GM18517 (cell line): ENCODE measurements around the gene SMTNL2.
"Not testable (repeated sequence)": the region's sequence is repeated elsewhere in the genome, so short reads cannot be mapped to it uniquely, and the experiment has no call there.

Source experiments
- ATAC-seq: cut with Tn5 transposase; IDR thresholded peaks from one replicate; pipeline ENCODE4 v1.9.1; 2021; ENCODE audit warnings: mild to moderate bottlenecking, moderate library complexity; ENCODE audit not compliant: unreplicated experiment

Gene SMTNL2

GRCh38 chr17:4584917-4585637 is 748 bp downstream of the SMTNL2 start:
- ATAC-seq: no peak

DNA sequence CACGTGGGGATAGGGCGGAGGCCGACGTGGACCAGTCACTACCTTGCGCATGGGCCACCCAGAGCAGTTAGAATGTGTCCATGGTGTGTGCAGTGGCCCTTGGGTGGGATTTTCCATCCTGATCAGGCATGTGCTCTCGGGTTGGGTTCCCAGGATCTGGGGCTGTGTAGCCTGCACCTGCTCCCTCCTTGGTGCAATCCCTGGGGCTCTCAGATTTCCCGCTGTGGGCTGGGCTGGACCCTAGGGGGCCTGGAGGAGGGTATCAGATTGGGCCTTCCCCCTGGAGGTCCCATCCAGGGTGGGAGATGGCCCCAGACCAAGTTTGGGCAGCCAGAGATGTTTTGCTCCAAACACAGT is 1.3 kb downstream of the SMTNL2 start:
- no peak for ATAC-seq

GRCh38 chr17:4586043-4586442 is 1.7 kb downstream of the SMTNL2 start:
- no peak for ATAC-seq

DNA sequence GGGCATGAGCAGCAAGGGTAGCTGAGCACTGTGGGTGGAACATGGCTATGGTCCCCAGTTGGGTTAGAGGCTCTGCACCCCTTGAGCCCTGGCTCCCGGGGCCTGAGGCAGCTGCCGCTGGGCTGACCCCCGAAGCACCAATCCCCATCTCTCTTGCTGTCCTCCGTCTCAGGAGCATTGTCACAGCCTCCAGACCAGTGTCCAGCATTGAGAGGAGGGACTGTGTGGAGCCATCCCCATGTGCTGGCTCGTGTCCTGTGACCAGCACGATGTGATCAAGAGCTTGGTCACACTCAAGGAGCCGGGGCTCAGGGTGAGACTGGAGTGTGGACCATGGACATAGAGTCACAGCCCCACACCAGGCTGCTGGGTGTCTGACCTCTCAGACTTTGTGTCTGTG is 2.9 kb downstream of the SMTNL2 start:
- ATAC-seq: no peak

DNA sequence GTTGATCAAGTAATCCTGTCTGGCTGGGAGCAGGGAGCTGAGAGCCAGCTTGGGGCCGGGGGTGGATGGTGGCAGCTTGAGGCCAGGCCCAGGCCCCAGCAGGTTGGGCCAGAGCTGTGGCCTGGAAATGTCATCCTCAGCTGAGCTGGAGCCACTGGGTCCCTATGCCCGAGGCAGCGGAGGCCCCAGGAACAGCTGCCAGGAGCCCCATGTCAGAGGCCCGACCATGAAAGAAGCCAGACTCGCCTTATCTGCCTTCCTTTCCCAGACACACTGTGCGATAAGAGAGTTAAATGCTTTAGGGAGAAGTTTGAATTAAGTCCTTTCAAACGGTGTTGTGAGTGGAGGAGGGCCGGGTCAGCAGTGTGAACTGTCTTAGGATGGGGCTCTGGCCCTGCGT is 3.5 kb downstream of the SMTNL2 start:
- no peak for ATAC-seq

DNA sequence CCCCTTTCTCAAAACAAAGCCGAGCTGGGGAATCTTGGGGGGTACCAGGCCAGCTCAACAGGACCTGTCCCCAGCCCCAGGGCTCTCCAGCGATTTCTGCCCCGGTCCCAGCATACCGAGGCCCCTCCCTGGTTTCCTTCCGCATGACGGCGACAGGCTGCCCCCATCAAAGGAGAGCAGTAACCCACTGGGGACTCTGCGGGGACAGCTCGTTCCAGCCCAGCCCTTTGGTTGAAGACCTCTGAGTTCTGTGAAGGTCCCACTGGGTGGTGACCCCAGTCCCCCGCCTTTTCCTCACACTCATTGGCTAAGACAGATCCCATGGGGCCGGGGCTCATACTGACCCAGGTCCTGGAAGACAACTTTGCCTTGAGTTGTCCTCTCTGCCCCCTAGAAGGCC is 4.1 kb downstream of the SMTNL2 start:
- no peak for ATAC-seq

DNA sequence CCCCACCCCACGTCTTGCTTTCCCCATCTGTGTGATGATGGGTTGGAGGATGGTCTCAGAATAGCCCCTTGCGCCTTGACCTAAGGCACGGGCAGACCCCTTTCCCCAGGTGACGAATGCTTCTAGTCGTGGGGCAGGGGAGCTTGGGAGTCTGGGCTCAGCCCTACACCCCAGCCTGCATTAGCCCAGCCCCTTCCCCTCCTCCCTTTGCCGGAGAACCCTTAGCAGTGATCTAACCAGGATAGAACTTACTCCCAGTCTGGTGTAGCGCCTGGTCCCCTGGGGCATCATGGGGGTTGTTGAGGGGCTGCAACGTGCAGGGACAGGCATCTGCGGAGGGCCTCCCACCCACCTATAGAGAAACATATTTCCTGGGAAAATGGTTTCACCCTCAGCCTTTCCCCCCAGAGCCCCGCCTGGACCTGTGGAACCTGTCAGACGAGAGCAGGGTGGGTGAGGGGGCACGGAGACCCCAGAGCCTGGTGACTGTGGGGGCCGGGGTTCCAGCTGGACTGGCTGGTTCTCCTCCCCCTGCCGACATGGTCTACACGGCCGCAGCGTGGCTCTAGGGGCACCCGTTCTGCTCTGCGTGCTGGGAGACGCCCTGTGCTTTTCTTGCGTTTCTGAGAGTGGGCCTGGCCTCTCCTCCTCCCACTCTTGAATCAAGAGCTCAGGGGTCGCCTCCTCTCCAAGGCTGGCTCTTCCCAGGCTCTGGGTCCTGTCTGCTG is 4.7 kb downstream of the SMTNL2 start:
- no peak for ATAC-seq

- not testable (repeated sequence) for ATAC-seq
These were observed 5.7 kb downstream of the SMTNL2 start for GRCh38 chr17:4590042-4590441.

DNA sequence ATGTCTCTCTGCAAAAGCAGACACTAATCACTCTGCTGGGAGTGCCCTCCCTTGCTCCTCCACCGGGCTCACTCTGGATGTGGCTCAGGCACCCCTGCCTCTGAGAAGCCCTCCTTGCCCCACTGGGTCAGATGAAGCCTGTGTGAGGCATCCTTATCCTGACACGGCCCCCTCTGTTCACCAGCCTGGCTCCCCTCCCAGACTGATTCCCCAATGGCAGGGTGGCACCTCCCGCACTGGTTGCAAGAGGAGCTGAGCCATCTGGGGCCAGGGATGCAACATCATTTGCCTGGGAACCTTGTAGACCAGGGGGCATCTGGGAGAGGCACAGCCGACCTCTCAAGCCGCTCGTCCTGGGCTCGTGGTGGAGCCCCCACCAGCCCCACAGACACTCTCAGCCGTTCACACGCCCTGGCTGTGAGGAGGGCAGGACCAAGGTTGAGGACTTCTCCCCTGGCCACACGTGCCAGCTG is 6.7 kb downstream of the SMTNL2 start:
- no peak for ATAC-seq

DNA sequence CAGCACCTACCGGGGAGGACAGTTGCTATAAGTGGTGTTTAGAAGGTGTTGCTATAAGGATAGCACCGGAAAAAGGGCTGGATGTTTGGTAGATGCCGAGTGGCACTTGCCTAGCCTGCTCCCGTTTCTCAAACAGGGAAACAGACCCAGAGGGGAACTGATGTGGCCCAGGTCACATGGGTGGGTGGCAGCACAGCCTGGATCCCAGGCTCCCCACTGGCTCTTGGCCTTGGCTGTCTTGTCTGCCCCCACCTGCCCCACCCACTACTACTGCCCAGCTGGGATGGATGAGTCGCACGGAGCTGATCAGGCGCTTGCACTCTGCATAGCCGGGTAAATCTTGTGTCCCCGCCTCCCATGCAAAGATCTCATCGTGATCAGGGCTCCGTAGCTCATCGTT is 7.2 kb downstream of the SMTNL2 start:
- ATAC-seq: no peak

DNA sequence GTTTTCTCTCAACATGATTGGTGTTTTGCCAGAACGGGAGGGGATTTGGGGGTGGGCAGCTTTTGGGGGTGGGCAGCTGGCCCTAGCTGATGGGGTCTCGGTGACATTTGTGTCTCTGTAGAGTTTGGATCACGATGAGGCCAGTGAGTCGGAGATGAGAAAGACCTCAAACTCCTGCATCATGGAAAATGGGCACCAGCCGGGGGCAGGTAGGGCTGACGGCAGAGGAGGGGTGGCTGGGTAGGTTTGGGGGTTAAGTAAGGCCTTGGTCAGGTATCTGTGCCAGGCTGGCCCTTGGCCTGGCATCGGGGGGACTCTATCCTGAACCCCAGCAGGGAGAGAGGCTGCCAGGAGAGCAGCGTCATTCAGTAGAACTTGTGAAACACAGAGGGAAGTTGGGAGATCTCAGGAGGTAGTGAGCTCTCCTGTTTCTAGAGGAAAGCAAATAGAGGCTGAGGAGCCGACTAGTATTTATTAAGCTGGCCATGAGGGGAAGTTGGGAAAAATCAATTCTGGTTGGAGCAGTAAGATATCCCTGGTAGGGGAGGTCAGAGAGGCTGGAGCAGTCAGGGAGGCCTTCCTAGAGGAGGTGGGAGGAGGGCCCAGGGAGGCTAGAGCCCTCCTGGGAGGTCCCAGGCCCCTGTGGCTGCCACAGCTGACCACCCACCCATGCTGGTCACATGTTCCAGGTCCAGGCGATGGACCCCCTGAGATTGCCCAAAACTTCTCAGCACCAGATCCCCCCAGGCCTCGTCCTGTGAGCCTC is 8.1 kb downstream of the SMTNL2 start:
- no peak for ATAC-seq

DNA sequence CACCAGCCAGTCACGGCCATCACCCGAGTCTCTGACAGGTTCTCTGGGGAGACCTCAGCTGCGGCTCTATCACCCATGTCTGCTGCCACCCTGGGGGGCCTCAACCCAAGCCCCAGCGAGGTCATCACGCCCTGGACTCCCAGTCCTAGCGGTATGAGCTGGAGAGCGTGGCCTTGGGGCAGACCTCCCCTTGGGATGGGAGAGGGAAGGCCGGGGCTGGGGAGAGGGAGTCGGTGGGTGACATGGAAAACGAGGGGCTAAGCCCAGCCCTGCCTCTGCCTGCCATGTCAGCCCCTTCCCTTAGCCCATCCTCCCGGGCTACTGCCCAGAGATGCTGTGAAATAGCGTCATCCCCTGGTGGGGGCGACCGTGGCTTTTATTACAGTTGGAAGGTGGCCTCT is 8.7 kb downstream of the SMTNL2 start:
- ATAC-seq: no peak

DNA sequence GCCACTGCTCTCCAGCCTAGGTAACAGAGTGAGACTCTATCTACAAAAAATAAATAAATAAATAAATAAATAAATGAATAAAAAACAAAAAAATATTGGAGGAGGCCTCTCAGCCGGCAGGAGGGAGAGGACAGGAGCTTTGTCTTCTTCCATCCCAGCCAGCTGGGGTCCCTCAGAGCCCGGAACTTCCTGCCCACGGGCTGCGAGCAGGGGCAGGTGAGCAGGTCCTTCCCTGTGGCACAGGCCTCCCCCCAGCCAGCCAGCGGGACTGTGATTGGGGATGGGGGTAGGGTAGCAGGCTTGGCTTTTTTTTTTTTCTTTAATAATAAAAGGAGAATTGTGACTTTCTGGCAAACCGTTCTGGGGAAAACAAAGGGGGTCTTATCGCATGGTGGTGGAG is 10.1 kb downstream of the SMTNL2 start:
- no peak for ATAC-seq

- ATAC-seq: no peak
These were observed 10.8 kb downstream of the SMTNL2 start for GRCh38 chr17:4594931-4595684.

DNA sequence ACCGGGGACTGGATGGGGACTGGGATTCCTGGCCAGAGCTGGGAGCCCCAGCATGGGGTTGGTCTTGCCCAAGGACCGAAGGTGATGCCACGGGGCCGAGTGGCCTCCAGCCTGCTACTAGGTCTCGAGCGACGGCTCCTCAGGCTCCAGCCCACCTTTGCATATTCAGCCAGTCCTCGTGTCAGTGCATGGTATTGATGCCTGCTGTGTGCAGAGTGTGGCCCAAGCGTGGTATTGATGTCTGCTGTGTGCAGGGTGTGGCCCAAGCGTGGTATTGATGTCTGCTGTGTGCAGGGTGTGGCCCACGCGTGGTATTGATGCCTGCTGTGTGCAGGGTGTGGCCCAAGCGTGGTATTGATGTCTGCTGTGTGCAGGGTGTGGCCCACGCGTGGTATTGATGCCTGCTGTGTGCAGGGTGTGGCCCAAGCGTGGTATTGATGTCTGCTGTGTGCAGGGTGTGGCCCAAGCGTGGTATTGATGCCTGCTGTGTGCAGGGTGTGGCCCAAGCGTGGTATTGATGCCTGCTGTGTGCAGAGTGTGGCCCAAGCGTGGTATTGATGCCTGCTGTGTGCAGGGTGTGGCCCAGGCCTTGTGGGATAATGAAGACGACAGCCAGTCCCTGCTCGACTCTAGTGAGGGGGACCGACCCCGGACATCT is 11.5 kb downstream of the SMTNL2 start:
- not testable (repeated sequence) for ATAC-seq

- ATAC-seq: no peak
These were observed 12.5 kb downstream of the SMTNL2 start for GRCh38 chr17:4596636-4597380.

- ATAC-seq: no peak
These were observed 13.6 kb downstream of the SMTNL2 start for GRCh38 chr17:4597975-4598374.

- no peak for ATAC-seq
These were observed 14.6 kb downstream of the SMTNL2 start for GRCh38 chr17:4598776-4599504.
